Endothelial cell of umbilical vein (primary cell): ENCODE measurements around the gene ZNF285.

Source experiments
- CTCF ChIP-seq, 2 donors: IDR thresholded peaks; 1 replicate in 1 of 2; 2 replicates in 1 of 2; pipeline ENCODE4 v1.5.1; 2011; ENCODE audit warnings: low read length in 2 of 2, mild to moderate bottlenecking in 2 of 2, moderate library complexity in 2 of 2, control low read depth in 1 of 2, inconsistent platforms in 1 of 2, low read depth in 1 of 2; ENCODE audit not compliant: insufficient read depth in 1 of 2; ENCODE audit errors: extremely low read depth in 1 of 2
- EZH2 ChIP-seq: IDR thresholded peaks from 2 replicates; pipeline ENCODE4 v1.6.1; 2012; ENCODE audit warnings: borderline replicate concordance, low read depth, mild to moderate bottlenecking, moderate library complexity, low read length, inconsistent platforms; ENCODE audit not compliant: severe bottlenecking
- FOS ChIP-seq: IDR thresholded peaks from 2 replicates; pipeline ENCODE4 v1.6.1; 2011; ENCODE audit warnings: mild to moderate bottlenecking, low read length, moderate library complexity, borderline replicate concordance; ENCODE audit not compliant: insufficient read depth
- GATA2 ChIP-seq: IDR thresholded peaks from 2 replicates; pipeline ENCODE4 v1.7.0; 2011; ENCODE audit warnings: low read depth, mild to moderate bottlenecking, moderate library complexity, mixed read lengths, low read length; ENCODE audit not compliant: insufficient read length, insufficient read depth
- JUN ChIP-seq: IDR thresholded peaks from 2 replicates; pipeline ENCODE4 v1.6.1; 2011; ENCODE audit warnings: borderline replicate concordance, low read depth; ENCODE audit not compliant: insufficient read length, insufficient read depth
- MAX ChIP-seq: IDR thresholded peaks from 2 replicates; pipeline ENCODE4 v1.6.1; 2011; ENCODE audit not compliant: insufficient read depth, insufficient read length
- MYC ChIP-seq: IDR thresholded peaks from one replicate; pipeline ENCODE4 v1.6.1; 2011; ENCODE audit warnings: mild to moderate bottlenecking, low read depth, low read length
- POLR2A ChIP-seq: IDR thresholded peaks from 2 replicates; pipeline ENCODE4 v1.6.1; 2012; ENCODE audit warnings: low read depth, mild to moderate bottlenecking, control low read depth, low read length
- POLR2AphosphoS5 ChIP-seq: IDR thresholded peaks from 2 replicates; pipeline ENCODE4 v1.6.1; 2012; ENCODE audit warnings: low read depth, mild to moderate bottlenecking, control low read depth, low read length, moderate library complexity; ENCODE audit not compliant: insufficient read depth

- no peak for TF ChIP-seq POLR2A
- TF ChIP-seq EZH2 = no peak
- no peak for TF ChIP-seq CTCF (IDR thresholded peaks at IDR 0.05; ENCODE audit: extremely low read depth in 1 of 2, insufficient read depth in 1 of 2, low read depth in 1 of 2, low read length in 2 of 2)
- no peak for TF ChIP-seq POLR2AphosphoS5
- TF ChIP-seq MYC = no peak
- no peak for TF ChIP-seq FOS
- no peak for TF ChIP-seq MAX
- TF ChIP-seq JUN = no peak
- TF ChIP-seq GATA2 = no peak
These were observed 37.0 kb upstream of the ZNF285 start for GRCh38 chr19:44438441-44438840.
